ENCODE results near the gene PMPCB.

The PMPCB gene

DNA sequence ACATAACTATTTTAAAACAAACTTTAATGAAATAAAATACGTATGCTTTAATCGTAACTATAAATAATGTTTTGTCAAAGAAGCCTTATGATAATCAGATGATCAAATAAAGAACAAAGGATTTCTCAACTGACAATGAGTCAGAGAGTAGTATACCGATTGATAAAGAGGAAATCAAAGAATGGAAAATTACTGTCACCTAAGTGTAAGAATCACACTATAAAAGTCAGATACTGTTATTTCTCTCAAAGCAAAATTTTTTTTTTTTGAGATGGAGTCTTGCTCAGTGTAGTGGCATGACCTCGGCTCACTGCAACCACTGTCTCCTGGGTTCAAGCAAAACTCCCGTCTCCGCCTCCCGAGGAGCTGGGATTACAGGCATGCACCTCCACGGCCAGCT, 28.5 kb downstream of the PMPCB start:
- no peak for FAIRE-seq

DNA sequence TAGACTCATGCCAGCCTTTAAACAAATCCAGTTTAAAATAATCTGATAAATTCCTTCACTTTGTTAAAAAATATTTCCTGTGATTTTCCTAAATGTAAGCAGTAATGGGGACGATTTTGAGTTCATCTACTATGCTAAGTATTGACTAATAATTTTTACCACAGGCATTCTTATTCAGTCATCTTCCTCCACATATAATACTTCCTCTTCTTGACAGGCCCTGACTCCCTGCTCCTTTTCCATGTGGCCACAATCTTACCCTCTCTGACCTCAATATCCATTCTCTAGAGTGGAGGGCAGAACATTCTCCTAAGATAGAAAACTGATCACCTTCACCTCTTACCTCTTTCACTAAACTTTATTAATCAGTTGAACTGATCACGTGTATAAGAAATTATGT, 39.5 kb downstream of the PMPCB start:
- FAIRE-seq, result no peak

- no peak for FAIRE-seq
Observed at GRCh38 chr7:103338864-103339263, 41.6 kb downstream of the PMPCB start.

DNA sequence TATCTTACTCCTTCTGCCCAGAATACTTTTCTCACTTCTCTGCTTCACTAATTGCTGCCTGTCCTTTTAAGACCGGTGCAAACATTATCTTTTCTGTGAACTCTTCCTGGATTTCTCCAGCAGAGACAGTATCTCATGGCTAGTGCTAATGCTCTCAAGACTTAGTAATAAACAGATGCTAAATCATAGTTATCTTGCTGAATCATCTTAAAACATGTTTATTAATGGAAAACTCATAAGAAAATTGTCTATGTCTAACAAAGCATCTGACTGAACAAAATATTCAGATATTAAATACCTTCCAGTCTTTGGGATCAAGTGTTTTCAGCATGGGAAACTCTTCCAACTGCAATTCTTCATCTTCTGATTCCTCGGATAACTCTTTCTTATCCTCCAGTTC, 44.2 kb downstream of the PMPCB start:
- FAIRE-seq, result no peak

DNA sequence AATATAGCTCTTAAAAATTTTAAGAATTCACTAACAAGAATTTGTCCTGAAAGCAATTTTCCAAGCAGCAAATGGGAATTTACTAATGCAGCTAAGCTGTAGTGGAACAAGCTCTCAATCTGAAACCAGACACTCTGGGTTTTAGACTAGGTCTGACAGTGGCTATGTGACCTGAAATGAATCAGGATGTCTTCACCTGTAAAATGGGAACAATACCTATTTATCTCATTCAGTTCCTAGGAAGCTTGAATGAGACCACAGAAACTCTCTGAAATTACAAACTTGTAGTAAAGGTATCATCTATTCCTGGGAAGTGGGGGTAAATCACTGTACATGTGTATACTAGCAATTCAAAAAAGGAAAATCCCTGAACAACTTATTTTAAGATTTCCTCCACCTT, 46.1 kb downstream of the PMPCB start:
- FAIRE-seq, result no peak

GRCh38 chr7:103343758-103344452, 46.7 kb downstream of the PMPCB start:
- no peak for FAIRE-seq

GRCh38 chr7:103344453-103345149, 47.4 kb downstream of the PMPCB start, which contains the start of gene DNAJC2:
Gene DNAJC2 (minus strand): TSS chr7:103344767. CDS start chr7:103344622, 145 bp downstream.
- FAIRE-seq, result no peak

- no peak for FAIRE-seq
Observed at GRCh38 chr7:103346396-103346795, 49.2 kb downstream of the PMPCB start.

DNA sequence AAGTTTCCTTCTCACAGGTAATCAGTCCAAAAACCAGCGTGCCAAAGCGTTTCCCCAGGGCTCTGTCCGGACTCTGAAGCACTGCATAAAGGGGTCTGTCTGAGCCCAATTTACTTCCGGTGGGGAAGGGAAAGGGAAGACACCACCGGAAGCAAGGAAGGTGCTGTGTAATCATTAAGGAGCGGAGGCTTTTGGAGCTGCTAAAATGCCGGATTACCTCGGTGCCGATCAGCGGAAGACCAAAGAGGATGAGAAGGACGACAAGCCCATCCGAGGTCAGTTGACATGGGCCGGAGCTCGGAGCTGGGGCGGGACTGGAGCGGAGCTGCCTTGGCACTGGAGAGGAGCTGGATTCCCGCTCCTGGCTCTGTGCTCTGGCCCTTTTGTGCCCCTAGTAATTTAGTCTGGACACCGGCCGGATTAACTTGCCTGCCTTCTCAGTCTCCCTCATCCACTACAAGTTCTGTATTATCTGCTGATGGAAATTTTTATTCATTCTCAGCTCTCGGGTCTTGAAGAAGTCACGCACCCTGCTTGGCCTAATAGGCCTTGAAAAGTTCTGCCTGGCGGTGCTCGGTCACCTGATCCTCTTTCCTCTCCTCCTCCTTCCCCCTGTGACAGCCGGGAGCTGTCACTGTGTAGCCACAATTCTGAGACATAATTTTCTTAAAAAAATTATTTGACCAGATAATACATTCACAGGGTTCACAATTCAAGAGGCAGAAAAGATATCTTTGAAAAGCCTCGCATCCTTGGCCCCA, 50.5 kb downstream of the PMPCB start, which contains the start of gene PSMC2:
Gene PSMC2, plus strand, starts transcription at position 137 of the 761 bp plus-strand sequence. Its CDS starts 69 bp downstream, at position 206.
- no peak for FAIRE-seq

DNA sequence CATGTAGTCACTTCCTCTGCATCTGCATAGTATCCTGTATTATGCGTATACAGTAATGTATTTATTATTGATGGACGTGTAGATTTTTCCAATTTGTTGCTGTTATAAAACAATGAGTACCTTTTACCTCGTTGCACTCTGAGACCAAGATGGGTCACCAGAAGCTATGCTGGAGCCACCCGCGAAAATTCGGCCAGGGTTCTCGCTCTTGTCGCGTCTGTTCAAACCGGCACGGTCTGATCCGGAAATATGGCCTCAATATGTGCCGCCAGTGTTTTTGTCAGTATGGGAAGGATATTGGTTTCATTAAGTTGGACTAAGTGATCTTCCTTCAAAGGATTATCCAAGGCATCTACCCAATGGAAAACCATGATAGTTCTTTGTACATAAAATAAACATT, 51.2 kb downstream of the PMPCB start:
- FAIRE-seq, result no peak

- FAIRE-seq, result no peak
Observed at GRCh38 chr7:103348959-103349358, 51.7 kb downstream of the PMPCB start.

- FAIRE-seq, result no peak
Observed at GRCh38 chr7:103349805-103350204, 52.6 kb downstream of the PMPCB start.
